Measurements from ENCODE around the gene ARHGAP8.

ARHGAP8 gene

GRCh38 chr22:44752285-44753188 is at the start of gene ARHGAP8:
ARHGAP8 (plus strand) TSS chr22:44752575; CDS start chr22:44786528, 33,953 bp downstream.
- in situ Hi-C loops (cut with HindIII; ENCODE audit: low sequenced_read_pairs) = no loop called here

- in situ Hi-C loops (cut with HindIII; ENCODE audit: low sequenced_read_pairs) = no loop called here
Measured at GRCh38 chr22:44703255-44703870, 49.0 kb upstream of the ARHGAP8 start.

GRCh38 chr22:44704159-44705021 is 48.0 kb upstream of the ARHGAP8 start:
- in situ Hi-C loops (cut with HindIII; ENCODE audit: low sequenced_read_pairs) = no loop called here

- in situ Hi-C loops (cut with HindIII; ENCODE audit: low sequenced_read_pairs) = no loop called here
Measured at GRCh38 chr22:44705022-44705297, 47.4 kb upstream of the ARHGAP8 start.

- in situ Hi-C loops (cut with HindIII; ENCODE audit: low sequenced_read_pairs) = no loop called here
Measured at GRCh38 chr22:44706488-44706887, 45.9 kb upstream of the ARHGAP8 start.

GRCh38 chr22:44707178-44707577 is 45.2 kb upstream of the ARHGAP8 start:
- in situ Hi-C loops (cut with HindIII; ENCODE audit: low sequenced_read_pairs) = no loop called here

GRCh38 chr22:44707752-44708151 is 44.6 kb upstream of the ARHGAP8 start:
- in situ Hi-C loops (cut with HindIII; ENCODE audit: low sequenced_read_pairs) = no loop called here

- in situ Hi-C loops (cut with HindIII; ENCODE audit: low sequenced_read_pairs) = no loop called here
Measured at GRCh38 chr22:44709881-44710392, 42.4 kb upstream of the ARHGAP8 start.

GRCh38 chr22:44710474-44711240 is 41.7 kb upstream of the ARHGAP8 start:
- in situ Hi-C loops (cut with HindIII; ENCODE audit: low sequenced_read_pairs) = no loop called here

GRCh38 chr22:44711241-44711560 is 41.2 kb upstream of the ARHGAP8 start:
- in situ Hi-C loops (cut with HindIII; ENCODE audit: low sequenced_read_pairs) = no loop called here

- in situ Hi-C loops (cut with HindIII; ENCODE audit: low sequenced_read_pairs) = no loop called here
Measured at GRCh38 chr22:44711690-44712555, 40.5 kb upstream of the ARHGAP8 start.

GRCh38 chr22:44712962-44713361 is 39.4 kb upstream of the ARHGAP8 start:
- in situ Hi-C loops (cut with HindIII; ENCODE audit: low sequenced_read_pairs) = no loop called here

- in situ Hi-C loops (cut with HindIII; ENCODE audit: low sequenced_read_pairs) = no loop called here
Measured at GRCh38 chr22:44714703-44715350, 37.5 kb upstream of the ARHGAP8 start.

- in situ Hi-C loops (cut with HindIII; ENCODE audit: low sequenced_read_pairs) = no loop called here
Measured at GRCh38 chr22:44718418-44718817, 34.0 kb upstream of the ARHGAP8 start.

GRCh38 chr22:44719586-44720368 is 32.6 kb upstream of the ARHGAP8 start:
- in situ Hi-C loops (cut with HindIII; ENCODE audit: low sequenced_read_pairs) = no loop called here

- in situ Hi-C loops (cut with HindIII; ENCODE audit: low sequenced_read_pairs) = no loop called here
Measured at GRCh38 chr22:44721213-44721612, 31.2 kb upstream of the ARHGAP8 start.

GRCh38 chr22:44722611-44723010 is 29.8 kb upstream of the ARHGAP8 start:
- in situ Hi-C loops (cut with HindIII; ENCODE audit: low sequenced_read_pairs) = no loop called here

- in situ Hi-C loops (cut with HindIII; ENCODE audit: low sequenced_read_pairs) = no loop called here
Measured at GRCh38 chr22:44723801-44724200, 28.6 kb upstream of the ARHGAP8 start.

Measured in DLD1 (cell line).